Stimulated activated CD8-positive, alpha-beta memory T cell treated with anti-CD3 and anti-CD28 coated beads, Interleukin-15, amount 100 ng/mL, for 1 hour (primary cell): ENCODE measurements around the gene CHN2.

ENCODE experiments used
- DNase-seq: peaks from one replicate; pipeline ENCODE4 v3.0.0-alpha.2; 2020; ENCODE audit warnings: low read depth

CHN2 gene

DNA sequence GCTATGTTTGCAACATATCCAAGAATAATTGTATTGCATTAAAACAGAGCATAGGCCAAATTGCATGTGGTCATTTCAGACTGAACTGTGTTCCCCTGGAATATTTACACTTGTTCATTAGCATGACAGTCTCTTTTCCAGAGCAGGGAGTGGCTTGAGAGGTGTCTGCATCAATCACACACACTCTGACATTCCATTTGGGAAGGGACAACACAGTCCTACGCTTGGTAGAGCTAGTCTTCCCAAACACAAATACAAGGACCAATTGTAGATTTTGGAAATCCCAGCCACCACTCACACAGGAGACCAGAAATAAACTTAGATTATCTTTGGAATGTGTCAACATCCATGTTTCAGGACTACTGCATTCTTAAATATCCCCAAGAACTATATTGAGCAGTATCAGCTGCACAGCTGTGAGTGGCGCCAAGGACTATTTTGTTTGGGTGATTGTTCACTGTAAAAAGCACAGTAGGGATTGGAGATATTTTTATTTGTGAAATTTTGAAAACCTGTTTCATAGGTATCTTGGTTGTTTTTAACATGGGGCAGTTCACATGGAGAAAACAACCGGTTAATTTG lies 275.5 kb downstream of the CHN2 start:
- no peak for DNase-seq

DNA sequence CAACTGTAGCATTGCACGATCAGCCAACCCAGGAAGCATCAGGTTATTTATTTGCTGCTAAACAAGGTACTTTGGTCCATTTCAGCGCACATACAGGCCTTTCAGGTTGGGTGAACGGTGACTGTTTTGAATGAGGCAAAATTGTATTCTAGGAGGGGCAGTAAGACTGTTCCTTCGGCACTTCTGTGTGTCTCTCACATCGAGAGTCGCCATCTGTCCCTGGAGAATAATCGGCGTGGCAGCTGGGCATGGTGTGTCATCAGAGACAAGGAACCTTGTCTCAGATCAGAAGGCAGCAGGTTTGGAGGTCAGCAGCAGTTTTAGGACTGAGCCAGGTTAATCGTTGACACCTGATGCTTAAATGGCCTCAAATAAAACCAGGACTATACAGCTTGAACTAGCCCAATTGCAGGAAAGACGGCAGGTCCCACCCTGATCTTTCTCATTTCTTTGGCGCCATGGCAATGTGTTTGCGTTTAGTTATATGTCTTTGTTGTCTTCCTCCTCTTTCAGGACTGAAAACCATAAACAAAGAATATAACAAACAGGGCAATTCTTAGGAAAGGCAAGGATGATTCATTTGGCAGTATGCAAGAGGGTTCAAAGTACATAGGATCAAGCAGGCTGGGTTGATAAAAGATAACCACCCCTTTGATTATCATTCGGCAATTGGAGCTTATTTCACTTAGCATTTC lies 277.0 kb downstream of the CHN2 start:
- no peak for DNase-seq

DNA sequence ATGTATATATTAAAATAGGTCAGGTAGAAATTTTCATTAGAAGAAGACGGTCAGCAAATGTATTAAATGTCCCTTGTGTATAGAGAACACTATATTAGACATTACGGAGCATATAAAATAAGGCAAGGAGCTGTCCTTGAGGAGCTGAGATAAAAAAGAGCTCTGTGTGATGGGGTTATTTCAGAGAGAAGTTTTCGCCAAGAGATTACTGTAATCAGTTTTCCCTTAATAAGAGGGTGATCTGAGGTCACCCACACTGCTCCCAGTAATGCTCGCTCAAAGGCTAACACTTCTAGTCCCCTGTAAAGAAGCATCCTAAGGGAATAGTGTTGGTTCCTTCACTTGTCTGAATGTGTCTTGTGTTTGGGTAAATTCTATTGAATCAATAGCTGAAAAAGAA lies 282.3 kb downstream of the CHN2 start:
- no peak for DNase-seq

DNA sequence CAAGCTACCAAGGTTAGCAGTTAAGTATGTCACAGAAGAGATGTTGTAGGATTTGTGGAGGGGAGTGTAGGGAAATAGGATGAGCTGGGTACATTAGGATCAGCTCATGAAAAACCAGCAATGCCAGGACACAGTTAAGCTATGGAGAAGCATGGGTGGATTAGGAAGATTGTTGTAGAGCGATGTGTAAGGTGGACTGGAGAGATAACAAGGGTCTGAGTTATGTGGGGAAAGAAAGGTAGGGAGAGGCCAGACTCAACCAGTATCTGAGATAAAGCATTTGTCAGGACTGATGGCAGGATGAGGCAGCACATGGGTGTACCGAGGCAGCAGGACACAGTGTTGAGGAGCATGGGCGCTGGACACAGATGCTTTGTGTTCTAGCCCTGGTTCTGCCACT lies 283.7 kb downstream of the CHN2 start:
- no peak for DNase-seq

DNA sequence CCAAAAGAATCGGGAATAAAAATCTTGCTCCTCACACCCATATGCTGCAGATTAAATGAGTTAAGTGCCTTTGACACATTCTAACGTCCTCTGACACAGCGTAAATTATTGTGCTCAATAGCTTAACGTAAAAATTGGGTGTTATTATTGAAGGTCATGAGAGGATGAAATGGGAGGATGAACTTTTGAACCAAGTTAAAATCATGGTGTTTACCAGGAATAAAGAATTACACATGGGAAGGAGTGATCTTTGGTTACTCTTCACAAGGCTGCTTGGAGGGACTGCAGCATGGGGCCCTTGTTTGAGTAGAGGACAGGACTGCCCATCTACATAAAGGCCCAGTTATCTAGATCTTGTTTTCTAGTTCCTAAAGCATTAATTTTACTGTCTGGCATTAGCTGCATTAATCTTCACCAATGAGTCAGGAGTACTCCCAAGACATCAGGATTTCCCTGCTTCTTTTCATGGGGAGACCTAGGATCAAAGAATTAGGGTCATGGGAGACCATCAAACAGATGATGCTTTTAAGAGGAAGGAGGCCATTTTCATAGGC lies 284.2 kb downstream of the CHN2 start:
- no peak for DNase-seq

DNA sequence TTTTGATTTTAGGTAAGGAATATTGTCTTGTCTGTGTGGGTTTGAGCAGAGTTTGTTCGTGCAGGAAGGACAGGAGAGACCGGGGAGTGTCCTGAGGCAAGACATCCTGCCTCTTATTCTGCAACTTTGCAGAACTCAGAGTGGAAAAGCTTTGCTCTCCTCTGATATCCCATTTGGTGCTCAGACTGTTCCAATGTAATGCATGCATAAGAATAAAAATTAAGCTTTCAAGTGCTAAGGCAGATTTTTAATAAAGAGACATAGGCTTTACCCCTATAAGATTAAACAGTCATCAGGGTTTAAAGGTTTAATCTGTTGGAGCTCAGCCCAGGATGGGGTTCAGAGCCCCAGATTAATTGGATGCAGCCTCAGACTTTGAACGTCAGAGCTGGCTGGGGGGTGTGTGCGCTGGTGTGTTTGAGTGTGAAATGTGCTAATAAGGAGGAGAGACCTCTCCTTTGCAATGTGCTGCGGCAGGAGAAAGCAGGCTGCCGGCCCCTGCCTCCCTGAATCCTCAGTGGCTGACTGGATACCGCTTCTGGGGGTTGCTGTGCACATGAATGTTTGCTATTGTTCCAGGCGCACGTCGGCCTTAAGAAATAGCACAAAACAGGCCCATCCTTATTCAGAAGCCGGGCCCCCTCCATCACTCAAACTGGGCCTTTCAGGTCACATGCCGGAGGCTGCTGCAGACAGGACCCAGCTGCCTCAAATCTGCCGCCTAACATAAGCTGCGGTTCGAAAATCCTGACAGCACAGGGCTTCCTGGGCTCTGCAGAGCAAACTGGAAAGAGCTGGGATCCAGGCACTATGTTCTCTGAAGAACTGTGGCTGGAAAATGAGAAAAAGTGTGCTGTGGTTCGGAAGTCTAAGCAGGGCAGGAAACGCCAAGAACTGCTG lies 285.0 kb downstream of the CHN2 start:
- DNase-seq = no peak

DNA sequence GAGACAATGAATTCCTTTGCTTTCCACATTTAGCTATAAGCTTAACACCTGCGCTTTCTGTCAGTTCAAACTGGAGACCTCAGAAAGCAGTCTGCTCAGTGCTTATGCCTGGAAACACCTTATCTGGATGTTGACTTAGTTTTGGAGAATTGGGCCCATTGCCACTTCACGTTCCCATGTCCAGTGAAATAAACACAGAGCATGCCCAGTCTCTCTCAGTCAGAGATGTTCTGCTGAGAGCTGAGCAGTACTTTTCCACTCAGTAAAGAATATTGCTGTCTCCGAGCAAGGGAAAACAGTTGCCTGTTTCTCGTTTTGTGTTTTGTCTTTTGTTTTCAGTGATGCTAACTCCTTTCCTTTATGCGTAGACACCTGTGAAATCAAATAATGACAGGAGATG lies 285.9 kb downstream of the CHN2 start:
- no peak for DNase-seq

DNA sequence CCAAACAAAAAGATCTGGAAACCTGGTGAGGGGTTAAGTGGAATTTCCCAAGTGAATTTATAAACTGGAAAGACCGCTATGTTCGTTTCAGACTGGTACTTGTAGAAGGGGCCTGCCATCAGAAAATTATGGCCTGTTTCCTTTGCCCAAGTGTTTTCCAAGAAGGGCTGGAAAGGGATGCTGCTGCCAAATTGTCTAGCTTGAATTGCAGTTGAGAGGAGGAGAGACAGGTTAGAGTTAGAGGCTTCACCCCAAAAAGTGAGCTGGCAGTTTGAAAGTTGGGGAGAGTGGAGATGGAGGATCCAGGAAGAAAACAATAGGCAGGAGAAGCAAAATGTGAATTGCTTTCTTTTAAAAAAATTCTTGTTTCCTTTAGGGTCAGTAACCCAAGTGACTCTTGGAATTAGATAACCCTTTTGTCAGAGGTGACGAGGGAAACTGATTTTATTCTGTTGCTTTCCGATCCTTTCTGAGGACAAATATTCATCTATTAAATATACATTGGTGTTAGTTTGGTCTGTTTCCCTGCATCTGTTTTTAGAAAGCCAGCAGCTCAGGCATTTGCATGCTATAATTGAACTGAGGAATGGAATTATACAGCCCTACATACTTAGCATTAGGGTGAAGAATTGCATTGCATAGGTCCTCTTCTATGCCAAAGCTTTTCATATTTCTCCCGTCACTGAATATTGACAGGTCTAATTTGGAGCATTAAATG lies 286.5 kb downstream of the CHN2 start:
- DNase-seq = no peak

DNA sequence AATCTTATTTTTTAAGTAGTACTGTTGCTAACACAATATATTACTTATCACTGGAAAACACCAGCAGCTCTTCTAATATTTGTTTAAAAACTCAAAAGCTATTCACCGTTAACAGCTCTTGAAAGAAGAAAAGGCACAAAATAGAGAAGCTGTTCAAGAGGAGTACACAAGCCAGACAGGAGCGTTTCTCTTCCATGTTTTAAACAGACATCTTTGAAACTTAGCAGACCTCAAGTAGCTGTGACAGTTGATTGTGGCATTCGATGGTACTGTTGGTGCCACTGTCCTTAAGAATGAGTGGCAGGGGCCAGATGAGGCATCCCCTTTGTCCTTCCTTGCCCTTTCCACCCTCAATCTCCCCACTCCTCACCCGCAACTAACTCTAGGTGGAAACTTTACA lies 287.5 kb downstream of the CHN2 start:
- no peak for DNase-seq

DNA sequence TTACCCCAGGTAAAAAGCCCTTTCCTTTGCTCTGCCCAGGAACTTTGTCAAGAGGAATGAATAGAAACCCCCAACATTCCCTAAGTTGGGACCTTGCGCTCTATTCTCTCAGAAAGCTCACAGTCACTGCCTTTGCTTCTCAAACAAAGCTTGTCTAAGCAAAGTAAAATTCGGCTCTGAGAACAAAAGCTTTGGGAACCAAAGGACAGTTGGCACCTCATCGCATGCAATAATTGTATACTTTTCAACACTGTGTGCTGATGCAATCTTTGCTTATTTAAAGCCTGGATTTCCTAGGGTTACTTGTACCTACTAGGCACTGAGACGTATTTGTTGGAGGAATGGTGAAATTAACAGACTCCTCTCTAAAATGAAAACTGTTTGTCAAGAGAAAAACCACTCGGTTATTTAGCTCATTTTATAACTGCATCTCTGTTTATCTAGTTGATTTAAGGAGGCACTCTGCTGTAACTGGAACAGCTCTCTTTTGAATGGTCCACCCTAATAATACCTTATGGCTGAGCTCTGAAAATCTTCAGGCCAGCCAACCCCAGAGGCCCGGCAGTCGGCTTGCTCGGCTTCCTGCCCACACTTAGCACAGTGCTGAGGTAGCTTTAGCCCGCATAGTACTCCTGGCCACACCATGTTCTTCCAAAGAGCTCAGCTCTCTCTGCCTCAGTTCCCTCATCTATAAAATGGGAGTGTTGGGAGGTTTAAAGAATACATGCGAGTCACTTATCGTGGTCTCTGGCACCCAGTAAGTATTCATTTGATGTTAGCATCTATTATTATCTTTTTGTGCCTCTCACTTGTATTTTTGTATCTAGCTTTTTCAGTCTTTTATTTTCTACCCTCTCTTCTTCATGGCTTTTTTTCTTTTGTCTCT lies 288.9 kb downstream of the CHN2 start:
- DNase-seq = no peak

DNA sequence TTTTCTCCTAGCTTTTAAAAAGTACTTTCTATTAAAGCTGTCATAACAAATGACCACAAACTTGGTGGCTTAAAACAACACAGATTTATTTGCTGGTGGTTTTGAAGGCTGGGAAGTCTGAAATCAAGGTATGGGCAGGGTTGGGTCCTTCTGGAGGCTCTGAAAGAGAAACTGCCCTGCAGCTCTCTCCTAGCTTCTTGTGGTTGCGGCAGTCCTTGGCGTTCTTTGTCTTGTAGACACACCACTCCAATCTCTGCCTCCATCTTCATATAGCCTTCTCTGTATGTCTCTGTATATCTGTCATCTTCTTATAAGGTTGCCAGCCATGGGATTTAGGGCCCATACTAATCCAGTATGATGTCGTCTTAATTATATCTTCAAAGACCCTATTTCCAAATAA lies 289.7 kb downstream of the CHN2 start:
- no peak for DNase-seq

DNA sequence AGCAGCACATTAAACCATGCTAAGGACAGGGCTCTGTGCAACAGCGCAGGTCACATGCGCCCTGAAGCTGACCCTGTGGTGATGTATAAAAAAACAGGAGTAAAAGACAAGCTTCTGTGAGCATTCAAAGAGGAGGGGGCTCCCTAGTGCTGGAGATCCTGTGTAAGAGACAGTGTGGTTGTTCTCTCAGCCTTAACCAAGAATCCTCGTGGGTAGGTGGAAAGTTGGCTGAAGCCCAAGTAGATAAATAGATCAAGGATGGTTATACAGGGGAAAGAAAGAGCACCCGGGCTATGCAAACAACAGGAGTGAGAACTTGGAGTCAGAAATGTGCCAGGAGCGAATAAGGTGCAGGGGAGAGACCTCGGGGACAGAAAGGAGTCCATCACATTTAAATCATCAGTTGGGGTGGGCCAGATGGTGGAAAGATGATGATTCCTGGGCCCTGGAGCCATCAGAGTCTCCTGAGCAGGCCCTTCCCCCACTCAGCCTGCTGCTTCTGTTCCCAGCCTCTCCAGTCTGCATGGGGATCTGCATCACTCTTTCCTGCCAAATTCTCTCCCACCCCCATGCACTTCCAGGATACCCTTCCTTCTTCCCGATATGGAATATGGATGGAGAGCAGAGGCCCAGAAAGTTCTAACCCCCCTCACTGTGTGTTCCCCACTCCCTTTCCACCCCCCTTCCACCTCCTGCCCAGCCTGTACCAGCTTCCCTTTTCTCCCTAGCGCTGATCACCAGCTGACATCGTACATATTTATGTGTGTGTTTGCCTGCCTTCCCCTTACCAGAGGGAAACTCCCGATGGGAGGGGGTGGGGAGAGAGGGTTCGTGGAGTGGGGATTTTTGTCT lies 291.0 kb downstream of the CHN2 start:
- no peak for DNase-seq

DNA sequence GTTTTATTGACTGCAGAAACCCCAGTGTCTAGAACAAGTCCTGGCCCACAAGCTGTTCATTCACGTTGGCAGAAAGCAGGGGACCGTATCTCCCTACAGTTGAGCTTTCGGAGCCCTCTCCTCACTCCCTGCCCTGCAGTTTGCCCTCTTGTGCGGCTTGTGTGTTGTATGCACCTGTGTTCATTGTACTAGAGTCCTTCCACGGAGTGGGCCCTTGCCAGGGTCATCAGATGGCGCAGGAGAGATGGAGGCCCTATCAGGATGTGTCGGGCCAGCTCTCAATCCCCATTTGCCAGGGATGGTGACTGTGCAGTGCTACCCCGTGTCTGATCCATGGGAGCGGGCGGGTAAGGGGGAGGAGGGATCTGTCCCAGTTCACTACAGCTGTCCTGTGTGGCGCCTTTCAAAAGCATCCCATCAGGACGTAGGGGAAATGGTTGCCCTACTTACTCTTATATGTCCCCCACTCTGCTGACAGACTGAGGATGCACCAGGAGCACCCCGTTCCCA lies 291.7 kb downstream of the CHN2 start:
- no peak for DNase-seq

DNA sequence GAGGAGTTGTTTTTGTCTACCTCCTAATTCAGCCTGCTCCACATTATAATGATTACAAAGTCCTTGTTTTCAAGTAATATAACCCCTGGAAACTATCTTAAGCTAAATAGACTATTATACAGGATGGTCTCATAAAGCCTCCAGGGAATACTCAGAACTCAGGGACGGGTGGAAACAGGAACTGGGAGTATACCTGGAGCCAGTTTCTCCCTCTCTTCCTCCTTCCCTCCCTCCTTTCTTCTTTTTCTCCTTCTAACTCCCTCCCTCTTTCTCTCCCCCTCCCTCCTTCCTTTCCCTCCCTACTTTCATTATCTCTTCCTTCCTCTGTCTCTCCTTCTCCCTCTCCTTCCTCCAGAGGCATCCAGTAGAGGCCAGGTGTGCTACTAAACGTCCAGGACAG lies 292.8 kb downstream of the CHN2 start:
- DNase-seq = no peak

DNA sequence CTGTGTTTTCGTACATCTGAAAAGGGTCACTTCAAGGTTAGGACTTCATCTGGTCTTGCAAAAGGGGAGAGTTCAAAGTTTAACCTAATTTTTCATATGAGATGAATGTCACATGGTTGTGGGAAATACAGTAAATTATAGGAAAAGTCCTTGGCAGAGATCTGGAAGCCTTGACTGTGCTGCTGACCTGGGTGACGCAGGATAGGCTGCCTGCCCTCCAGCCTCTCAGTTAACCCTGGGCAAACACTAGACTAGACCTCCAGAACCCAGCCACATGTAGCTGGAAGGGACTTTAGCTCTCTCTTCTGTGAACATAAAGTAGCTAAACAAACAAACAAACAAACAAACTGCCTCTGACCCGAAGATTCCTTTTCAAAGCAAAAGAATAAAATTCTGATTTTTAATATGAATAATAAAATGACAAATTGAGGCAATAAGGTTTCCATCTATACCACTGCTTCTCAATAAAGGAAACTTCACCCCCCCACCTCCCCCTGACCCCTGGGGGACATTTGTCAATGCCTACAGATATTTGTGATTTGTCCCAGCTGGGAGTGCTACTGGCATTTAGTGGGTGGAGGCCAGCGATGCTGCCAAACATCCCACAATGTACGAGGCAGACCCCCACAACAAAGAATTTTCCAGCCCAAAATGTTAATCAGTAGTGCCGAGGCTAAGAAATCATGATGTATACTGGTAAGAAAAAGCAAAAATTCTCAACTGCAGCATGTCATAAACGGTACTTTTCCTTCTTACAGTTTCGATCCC lies 293.8 kb downstream of the CHN2 start:
- DNase-seq = no peak

DNA sequence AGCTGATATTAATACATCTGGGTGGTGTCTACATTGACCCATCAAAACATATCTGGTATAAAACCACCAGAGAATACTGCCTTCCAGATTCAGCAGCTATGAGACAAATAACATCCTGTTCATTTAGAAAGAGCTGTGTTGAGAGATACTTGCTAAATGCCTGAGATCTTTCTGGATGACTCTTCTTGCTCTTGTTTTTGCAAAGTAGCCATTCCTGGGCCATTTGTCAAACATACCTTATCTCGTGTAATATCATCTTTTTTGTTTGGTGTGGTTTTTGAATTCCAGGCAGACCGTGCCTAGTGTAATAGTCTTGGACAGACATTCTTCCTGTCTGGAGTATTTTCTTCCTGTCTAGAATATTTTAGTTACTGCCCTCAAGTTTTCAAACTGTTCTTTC lies 294.4 kb downstream of the CHN2 start:
- DNase-seq = no peak

DNA sequence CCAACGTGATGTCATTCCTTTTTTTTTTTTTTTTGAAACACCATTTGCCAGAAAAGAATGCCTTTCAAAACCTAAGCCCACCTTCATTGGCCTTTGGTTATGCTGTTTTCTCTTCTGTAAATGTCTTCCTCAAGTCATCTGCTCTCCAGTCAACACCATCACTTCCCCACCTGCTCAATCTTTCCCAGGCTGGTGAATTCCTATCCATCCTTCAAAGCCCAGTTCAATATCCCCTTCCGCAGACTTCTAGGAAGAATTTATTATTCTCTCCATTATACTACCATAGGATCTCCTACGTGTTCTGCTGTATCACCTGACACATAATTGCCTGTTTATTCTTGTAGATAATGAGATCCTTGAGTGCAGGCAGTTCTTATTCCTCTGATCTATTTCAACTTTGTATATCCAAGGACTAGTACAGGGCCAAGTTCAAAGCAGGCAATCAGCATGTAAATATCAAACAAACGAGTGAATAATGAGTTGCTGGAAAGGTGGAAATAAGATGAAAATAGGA lies 295.6 kb downstream of the CHN2 start:
- DNase-seq = no peak

DNA sequence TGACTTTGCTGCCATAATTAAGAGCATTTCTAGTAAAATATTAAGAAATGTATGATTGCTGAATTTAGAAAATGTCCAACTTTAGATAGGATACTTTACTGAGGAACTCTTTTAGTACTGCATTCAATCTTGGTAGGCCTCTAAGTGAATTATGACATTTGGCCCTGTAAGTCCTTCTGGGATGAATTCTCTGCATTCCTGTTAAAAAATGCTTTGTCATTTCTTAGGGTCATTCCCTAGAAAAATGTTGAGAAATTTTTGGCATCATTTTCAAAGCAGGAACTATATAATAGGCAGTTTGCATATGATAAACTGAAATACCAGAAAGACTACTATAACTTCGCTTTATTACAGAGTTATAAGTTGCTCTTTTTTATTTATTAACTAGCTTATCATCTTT lies 299.8 kb downstream of the CHN2 start:
- DNase-seq = no peak

DNA sequence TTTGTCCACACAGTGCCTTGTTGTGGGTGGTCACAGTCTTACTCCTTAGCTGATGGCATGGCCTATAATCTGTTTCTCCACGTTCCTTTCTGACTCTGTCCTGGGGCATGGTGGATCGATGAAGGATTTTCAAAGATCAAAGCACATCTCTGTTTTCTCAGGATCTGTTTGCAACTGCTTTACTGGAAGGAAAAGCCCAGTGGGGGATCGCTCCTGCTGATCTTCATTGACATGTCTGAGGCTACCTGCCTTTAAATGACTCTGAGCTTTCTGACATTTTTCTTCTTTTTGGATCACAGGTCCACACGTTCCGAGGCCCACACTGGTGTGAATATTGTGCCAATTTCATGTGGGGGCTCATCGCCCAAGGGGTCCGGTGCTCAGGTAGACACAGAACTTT lies 301.1 kb downstream of the CHN2 start:
- no peak for DNase-seq
